Nephron (organoid): ENCODE results near the gene THBD.

ENCODE experiments used
- H3K27ac Mint-ChIP-seq, 3 experiments: 2 replicates each; pipeline ENCODE4 v1.8.0; 2020; ENCODE audit warnings: mixed read lengths in 3 of 3, mild to moderate bottlenecking in 2 of 3, moderate library complexity in 1 of 3
- H3K27me3 Mint-ChIP-seq: 2 replicates; pipeline ENCODE4 v1.8.0; 2021; ENCODE audit warnings: low read depth, mild to moderate bottlenecking, moderate library complexity, mixed read lengths
- H3K36me3 Mint-ChIP-seq: 2 replicates; pipeline ENCODE4 v1.8.0; 2020; ENCODE audit warnings: low read depth, mixed read lengths
- H3K4me1 Mint-ChIP-seq: 2 replicates; pipeline ENCODE4 v1.8.0; 2020; ENCODE audit warnings: mixed read lengths
- H3K4me3 Mint-ChIP-seq, 3 experiments: 2 replicates each; pipeline ENCODE4 v1.8.0; 2020; ENCODE audit warnings: mild to moderate bottlenecking in 3 of 3, mixed read lengths in 3 of 3, moderate library complexity in 2 of 3
- H3K9me3 Mint-ChIP-seq: 2 replicates; pipeline ENCODE4 v1.8.0; 2020; ENCODE audit warnings: mixed read lengths
- TF ChIP-seq, protein P1 (sequence below), 3 experiments: fragments of 200-600 bp; sonication (generic); IDR thresholded peaks; one replicate each; pipeline ENCODE4 v1.5.0; 2021; ENCODE audit warnings: antibody characterized with exemption in 3 of 3; ENCODE audit not compliant: unreplicated experiment in 3 of 3

The THBD gene

DNA sequence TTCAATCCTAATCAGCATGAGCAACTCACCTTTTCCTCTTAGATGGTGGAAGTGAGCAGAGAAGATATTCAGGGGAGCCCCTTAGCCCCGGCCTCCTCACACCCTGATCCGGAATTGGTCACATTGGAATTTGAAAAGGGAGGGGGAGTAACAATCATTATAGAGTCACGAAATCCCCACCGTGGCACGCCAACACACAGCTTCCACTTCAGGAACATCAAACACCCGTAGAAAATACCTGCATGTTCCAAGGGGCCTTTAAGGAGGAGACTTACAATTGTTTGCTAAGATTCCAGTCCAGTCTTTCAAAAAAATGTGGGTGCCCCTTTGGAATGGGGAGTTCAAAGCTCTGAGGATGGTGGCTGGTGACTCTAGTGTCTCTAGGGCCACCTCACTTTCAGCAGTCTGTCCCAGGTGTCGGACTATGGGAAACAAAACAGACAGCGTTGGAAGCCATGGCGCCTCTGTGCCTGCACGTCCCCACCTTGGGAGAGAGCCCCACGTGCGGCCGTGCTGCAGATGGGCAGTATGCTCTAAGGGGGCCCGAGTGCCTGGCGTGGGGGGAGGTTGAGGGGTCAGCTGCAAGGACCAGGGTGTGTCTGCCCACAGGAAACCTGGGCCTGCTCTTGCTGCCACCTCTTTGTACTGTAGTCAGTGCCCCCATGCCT lies 34.2 kb upstream of the THBD start:
- Mint-ChIP-seq H3K27ac (no peak overlapping the region), H3K4me1 (peaks cover 23% of the 10 kb centered on the region), H3K4me3 (no peak overlapping the region), H3K27me3 (peaks cover 34% of the 10 kb centered on the region), H3K36me3 (no peaks in the 10 kb centered on the region), H3K9me3 (no peaks in the 10 kb centered on the region)
- TF ChIP-seq, protein P1, sequence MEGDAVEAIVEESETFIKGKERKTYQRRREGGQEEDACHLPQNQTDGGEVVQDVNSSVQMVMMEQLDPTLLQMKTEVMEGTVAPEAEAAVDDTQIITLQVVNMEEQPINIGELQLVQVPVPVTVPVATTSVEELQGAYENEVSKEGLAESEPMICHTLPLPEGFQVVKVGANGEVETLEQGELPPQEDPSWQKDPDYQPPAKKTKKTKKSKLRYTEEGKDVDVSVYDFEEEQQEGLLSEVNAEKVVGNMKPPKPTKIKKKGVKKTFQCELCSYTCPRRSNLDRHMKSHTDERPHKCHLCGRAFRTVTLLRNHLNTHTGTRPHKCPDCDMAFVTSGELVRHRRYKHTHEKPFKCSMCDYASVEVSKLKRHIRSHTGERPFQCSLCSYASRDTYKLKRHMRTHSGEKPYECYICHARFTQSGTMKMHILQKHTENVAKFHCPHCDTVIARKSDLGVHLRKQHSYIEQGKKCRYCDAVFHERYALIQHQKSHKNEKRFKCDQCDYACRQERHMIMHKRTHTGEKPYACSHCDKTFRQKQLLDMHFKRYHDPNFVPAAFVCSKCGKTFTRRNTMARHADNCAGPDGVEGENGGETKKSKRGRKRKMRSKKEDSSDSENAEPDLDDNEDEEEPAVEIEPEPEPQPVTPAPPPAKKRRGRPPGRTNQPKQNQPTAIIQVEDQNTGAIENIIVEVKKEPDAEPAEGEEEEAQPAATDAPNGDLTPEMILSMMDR (IDR thresholded peaks at IDR 0.05; ENCODE audit: unreplicated experiment in 3 of 3) = no peak

DNA sequence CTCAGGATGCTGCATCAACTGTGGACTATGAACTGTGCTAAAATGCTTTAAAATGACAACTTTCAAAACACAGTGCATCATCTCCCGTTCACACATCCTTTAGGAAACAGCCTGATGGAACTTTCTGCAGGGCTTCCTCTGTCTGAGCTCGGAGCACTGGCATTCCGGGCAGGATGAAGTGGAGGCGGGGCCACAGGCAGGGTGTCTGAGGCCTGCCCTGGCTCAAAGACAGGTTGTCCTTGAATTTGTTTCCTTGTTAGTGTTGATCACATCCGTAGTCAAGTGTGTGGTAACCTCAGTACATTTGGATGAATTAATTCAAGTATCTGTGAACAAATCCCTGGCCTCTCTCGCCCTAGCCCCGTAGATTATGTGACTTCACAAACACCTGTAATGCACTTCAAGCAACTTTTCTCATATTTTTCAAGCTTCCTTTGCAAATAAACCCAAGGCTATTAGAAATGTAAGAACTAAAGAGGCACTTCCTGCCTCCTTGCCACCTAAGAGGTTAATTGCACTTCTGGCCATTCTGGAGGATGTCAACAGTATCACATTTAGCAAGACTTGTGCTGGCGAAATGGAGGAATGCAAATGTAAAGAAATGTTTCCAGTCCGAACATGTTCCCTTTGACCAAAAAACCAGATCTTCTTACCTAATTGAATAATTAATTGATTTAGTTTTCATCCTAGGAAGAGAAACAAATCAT lies 33.5 kb upstream of the THBD start:
- peak overlapping the region in 2 of 3 experiments; percentile 21 to 24 for H3K4me3 Mint-ChIP-seq
- peaks cover 36% of the 10 kb centered on the region for H3K27me3 Mint-ChIP-seq
- no peaks in the 10 kb centered on the region for H3K9me3 Mint-ChIP-seq
- TF ChIP-seq, protein P1 (IDR thresholded peaks at IDR 0.05; ENCODE audit: unreplicated experiment in 3 of 3) = no peak
- H3K4me1 Mint-ChIP-seq = peaks cover 29% of the 10 kb centered on the region
- no peaks in the 10 kb centered on the region for H3K36me3 Mint-ChIP-seq
- no peak overlapping the region for H3K27ac Mint-ChIP-seq

DNA sequence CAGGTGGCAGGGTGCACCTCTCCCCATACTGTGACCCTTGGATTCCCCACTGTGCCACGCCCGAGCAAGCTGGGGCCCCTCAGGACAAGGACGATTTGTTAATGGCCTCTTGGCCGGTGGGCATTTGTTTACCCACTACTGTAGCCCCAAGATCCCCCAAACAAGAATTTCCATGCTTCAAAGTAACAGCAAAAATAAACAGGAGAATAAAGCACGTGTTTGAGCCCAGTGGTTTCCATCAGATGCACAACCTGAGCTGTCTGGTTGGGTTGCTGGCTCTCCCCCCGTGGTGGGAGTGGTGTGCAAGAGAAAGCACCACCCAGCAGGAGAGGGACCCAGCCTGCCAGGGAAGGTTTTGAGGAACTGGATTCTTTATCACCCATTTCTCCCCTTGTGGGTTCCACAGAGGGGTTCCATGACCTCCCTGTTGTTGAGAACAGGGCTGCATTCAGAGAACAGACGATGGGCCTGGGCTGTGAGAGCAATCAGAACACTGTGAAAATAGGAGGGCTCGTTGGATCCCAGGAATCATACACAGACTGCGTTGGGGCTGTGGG lies 31.9 kb upstream of the THBD start:
- no peak overlapping the region for H3K27ac Mint-ChIP-seq
- H3K36me3 Mint-ChIP-seq = no peaks in the 10 kb centered on the region
- H3K9me3 Mint-ChIP-seq = no peaks in the 10 kb centered on the region
- no peak overlapping the region for H3K4me3 Mint-ChIP-seq
- peaks cover 23% of the 10 kb centered on the region for H3K4me1 Mint-ChIP-seq
- H3K27me3 Mint-ChIP-seq = peaks cover 34% of the 10 kb centered on the region
- TF ChIP-seq, protein P1 (IDR thresholded peaks at IDR 0.05; ENCODE audit: unreplicated experiment in 3 of 3) = no peak

DNA sequence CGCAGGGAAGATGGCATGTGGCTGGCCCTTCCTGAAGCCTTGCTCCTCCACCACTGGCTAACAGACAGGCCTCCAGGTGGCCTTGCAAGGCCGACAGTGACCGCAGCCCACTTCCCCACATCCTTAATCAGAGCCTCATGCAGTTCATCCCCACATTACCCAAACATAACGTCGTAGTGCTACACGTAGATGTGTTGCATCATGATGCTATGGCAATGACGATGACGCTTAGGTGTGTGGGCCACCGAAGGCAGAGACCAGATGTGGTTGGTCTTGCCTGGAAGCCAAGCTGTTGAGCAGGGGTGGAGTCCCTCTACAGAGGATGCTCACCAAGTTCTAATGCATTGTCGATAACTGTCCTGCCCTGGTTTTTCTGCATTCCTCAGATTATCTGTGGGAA lies 31.0 kb upstream of the THBD start:
- H3K27me3 Mint-ChIP-seq = peaks cover 32% of the 10 kb centered on the region
- H3K4me3 Mint-ChIP-seq = no peak overlapping the region
- no peaks in the 10 kb centered on the region for H3K9me3 Mint-ChIP-seq
- H3K36me3 Mint-ChIP-seq = no peaks in the 10 kb centered on the region
- H3K4me1 Mint-ChIP-seq = peaks cover 20% of the 10 kb centered on the region
- TF ChIP-seq, protein P1 (IDR thresholded peaks at IDR 0.05; ENCODE audit: unreplicated experiment in 3 of 3) = no peak
- no peak overlapping the region for H3K27ac Mint-ChIP-seq

DNA sequence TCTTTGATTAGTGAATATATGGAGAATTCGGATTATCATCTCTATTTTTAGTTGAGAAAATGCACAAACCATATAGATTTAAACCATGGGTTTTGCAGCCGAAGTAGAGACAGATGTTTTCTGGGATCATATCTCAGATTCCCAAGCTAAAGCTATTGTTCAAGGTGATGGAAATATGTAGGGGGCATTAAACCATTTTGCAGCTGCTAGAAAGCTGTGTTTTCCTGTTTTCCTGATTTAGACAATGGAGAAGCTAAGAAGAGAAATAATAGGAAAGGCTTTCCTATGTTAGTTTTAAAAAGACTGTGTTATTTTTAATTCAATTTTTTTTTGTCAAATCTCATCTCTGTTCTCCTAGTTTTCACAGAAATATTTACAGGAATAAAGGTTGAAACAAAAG lies 30.5 kb upstream of the THBD start:
- Mint-ChIP-seq H3K27ac (no peak overlapping the region), H3K9me3 (no peaks in the 10 kb centered on the region), H3K36me3 (no peaks in the 10 kb centered on the region), H3K4me3 (no peak overlapping the region), H3K27me3 (peaks cover 32% of the 10 kb centered on the region), H3K4me1 (peaks cover 20% of the 10 kb centered on the region)
- TF ChIP-seq, protein P1 (IDR thresholded peaks at IDR 0.05; ENCODE audit: unreplicated experiment in 3 of 3) = no peak
